Stimulated activated CD4-positive, alpha-beta T cell treated with anti-CD3 and anti-CD28 coated beads, Interleukin-2, amount 100 ng/mL, for 48 hours (primary cell): Measurements from ENCODE around the gene TMEM244.
"Not testable (repeated sequence)": the region's sequence is repeated elsewhere in the genome, so short reads cannot be mapped to it uniquely, and the experiment has no call there.

Experiments used
- DNase-seq, 2 donors: peaks; one replicate each; pipeline ENCODE4 v3.0.0-alpha.2; 2020

The TMEM244 gene

GRCh38 chr6:129866256-129866655 is 5.1 kb upstream of the TMEM244 start:
- DNase-seq: no peak

DNA sequence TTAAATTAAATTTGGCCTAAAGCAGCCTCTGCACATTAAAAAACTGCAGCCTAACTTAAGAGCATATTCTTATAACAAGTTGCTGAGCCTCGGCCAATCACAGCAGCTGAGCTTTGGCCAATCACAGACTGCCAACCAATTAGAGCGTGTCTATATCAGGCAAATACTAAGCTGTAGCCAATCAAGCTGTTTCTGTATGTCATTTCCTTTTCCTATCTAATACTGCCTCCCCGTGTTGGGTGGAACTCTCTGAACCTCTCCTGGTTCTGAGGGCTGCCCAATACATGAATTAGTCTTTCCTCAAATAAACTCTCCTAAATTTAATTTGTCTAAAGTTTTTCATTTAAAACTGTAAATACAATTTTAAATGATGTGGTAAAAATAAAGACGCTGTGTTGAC is 3.9 kb upstream of the TMEM244 start:
- DNase-seq: no peak

GRCh38 chr6:129863664-129864063 is 2.5 kb upstream of the TMEM244 start:
- no peak for DNase-seq

GRCh38 chr6:129859524-129859923 is 1.6 kb downstream of the TMEM244 start:
- DNase-seq: no peak

DNA sequence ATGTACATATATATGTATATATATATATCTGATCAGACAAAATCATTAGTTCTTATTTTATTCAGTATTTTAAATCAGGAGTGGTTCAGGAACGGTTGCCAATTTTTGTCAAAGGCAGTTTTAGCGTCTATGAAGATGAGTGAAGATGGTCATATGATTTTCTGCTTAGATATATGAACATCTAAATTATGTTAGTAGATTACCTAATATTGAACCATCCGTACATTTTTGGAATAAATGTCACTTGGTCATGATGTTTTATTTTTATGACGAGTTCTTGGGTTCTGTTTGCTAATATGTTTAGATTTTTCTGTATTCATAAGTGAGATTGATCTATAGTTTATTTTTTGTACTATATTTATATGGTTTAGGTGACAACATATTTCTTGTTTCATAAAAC is 3.3 kb downstream of the TMEM244 start:
- no peak for DNase-seq

DNA sequence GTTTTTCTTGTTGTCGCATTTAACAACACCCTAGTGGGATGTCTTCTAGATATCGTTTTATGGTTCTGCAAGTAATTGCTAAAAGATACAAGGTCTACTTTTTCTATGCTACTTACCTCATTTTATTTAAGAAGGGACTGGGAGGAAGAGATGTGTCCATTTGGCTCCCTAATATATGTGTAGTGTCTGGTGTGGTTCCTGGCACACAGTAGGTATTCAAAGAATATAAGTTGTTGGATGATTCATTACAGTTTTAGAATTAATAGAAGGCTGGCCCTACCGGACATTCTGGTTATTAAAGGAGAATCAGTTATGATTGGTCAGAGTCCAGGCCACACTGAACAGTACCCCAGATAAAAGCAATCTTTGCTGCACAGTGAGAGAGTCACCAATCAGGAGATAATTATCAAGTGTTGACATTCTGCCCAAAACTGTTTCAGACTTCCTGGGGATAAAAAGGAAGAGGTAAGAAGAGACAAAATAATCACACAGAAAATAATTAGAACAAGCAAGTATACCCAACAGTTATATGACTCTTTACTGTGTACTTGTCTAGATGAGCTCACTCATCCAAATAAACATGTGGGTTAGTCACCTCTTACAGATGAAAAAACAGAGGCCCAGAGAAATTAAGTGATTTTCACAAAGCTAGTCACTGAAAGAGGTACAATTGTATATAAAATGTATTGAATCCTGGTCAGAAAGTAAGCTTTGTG is 7.0 kb downstream of the TMEM244 start:
- DNase-seq: no peak

DNA sequence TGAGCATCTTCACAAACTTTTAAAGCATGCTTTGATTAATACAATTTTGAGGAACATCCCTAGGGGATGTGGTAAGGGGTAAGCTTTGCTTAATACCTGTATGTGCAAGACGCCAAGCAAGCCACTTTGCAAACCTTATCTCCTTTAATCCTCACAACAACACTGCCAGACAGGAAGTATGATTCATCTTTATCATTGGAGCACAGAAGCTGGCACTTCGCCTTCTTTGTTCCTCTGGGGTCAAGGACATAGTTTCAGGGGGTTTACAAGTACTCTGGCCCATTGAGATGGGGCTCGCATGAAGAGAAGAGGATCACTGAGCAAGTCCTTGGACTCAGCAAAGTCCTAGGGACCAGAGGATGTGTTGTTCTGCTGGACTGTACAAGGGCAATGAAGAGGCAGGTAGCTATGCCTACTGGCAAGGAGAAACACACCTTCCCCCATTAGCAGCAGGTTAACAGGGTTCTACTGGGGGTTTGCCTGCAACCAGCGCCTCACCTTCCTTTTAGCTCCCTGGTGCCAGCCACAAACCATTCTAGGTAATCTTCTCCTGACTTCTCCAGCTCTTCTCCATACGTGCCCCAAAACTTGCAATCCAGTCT is 8.8 kb downstream of the TMEM244 start:
- no peak for DNase-seq

DNA sequence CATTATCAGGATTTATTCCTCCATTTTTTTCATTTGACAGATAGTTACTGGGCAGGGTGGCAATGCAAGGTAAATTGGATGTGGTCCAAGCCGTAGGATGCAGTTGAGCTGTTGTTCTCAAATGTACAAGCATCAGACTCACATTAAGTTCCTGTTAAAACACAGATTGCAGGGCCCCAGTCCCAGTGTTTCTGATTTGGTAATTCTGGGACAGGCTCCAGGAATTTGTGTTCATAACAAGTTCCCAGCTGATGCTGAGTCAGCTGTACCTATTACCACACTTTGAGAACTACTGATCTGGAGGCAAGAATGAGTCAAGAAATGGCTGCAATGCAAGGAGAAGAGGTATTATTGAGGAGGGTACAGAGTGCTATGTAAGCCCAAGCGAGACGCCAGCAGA is 11.7 kb downstream of the TMEM244 start:
- no peak for DNase-seq

DNA sequence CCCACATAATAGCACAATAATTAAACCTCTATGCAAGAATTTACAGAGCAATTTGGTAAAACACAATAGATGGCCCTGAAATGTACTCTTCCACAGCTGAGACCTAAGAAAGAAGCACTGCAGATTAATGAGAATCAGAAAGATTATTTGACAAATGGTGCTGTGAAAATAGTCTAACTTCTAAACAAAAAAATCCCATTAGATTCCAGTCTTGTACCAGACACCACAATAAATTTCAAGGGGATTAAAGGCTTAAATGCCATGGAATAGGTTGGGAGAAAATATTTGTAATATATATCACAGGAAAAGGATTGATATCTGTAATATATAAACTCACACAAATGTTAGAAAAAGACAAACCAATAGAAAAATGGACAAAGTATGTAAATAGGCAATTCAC is 14.4 kb downstream of the TMEM244 start:
- no peak for DNase-seq

- DNase-seq: no peak
These were observed 15.4 kb downstream of the TMEM244 start for GRCh38 chr6:129845696-129846095.

DNA sequence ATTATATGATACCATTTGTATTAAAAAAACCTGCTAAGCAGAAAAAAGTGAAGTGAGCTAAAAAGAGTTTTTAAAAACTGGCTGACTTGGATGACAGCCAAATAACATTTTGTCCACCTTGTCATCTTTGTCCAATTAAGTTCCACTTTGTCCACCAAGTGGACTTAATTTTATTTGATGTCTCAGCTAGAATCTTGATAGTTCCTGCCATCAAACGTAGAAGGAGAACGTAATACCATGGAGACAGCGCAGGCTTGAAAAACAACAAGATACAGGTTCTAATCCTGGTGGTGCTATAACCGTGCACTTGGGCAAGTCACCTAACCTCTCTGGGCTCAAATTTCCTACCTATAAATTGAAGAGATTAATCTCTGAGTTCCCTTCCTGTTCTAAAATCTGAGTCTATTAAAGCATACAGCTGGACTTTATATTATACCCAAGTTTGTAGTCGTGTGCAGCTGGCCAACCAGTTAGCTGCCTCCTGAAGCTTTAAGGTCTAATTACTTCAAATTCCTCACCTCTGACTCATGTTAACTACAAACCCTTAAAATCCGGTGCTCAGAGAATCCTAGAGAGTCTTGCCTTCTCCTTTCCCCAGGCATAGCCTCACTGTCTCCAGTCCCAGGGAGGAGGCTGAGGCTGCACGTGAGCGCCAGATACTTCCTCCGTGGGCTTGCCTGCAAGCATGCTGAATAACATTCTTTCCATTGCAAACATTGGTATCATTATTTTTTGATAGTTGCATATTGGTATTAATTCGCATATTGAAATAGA is 16.8 kb downstream of the TMEM244 start:
- no peak for DNase-seq

- DNase-seq: no peak
These were observed 17.5 kb downstream of the TMEM244 start for GRCh38 chr6:129843573-129843972.

- no peak for DNase-seq
These were observed 18.2 kb downstream of the TMEM244 start for GRCh38 chr6:129842881-129843409.

DNA sequence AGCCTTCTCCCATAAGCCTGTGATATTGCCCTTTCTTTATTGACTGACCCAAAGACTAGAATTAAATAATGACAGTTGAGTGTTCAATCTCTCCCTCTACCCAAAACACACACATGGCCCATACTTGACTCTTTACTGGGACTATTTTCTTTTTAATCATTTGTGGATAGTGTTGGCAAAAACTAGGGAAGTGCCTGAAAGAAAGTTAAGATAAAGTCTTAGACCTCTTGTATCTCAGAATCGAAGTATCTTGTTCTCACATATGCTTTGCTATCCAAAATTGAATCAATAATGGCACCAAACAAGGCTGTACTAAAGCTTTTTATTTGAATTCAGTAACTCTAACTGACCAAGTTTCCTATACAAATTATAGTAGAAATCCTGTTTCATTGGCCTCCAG is 19.0 kb downstream of the TMEM244 start:
- no peak for DNase-seq

DNA sequence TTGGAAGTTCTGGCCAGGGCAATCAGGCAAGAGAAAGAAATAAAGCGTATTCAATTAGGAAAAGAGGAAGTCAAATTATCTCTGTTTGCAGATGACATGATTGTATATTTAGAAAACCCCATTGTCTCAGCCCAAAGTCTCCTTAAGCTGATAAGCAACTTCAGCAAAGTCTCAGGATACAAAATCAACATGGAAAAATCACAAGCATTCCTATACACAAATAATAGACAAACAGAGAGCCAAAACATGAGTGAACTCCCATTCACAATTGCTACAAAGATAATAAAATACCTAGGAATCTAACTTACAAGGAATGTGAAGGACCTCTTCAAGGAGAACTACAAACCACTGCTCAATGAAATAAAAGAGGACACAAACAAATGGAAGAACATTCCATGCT is 21.6 kb downstream of the TMEM244 start:
- DNase-seq: not testable (repeated sequence)

DNA sequence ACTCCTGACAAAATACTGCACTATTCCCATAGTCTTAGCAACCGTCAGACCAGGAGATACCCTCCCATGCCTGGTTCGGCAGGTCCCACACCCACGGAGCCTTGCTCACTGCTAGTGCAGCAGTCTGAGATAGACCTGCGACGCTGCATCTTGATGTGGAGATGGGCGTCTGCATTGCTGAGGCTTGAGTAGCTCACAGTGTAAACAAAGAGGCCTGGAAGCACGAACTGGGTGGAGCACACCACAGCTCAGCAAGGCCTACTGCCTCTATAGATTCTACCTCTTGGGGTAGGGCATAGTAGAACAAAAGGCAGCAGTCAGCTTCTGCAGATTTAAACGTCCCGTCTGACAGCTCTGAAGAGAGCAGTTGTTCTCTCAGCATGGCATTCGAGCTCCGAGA is 25.4 kb downstream of the TMEM244 start:
- no peak for DNase-seq

GRCh38 chr6:129832299-129832698 is 28.8 kb downstream of the TMEM244 start:
- DNase-seq: no peak

- DNase-seq: no peak
These were observed 32.9 kb downstream of the TMEM244 start for GRCh38 chr6:129828229-129828628.

- no peak for DNase-seq
These were observed 42.9 kb downstream of the TMEM244 start for GRCh38 chr6:129818251-129818650.

GRCh38 chr6:129817821-129818220 is 43.3 kb downstream of the TMEM244 start:
- DNase-seq: no peak

DNA sequence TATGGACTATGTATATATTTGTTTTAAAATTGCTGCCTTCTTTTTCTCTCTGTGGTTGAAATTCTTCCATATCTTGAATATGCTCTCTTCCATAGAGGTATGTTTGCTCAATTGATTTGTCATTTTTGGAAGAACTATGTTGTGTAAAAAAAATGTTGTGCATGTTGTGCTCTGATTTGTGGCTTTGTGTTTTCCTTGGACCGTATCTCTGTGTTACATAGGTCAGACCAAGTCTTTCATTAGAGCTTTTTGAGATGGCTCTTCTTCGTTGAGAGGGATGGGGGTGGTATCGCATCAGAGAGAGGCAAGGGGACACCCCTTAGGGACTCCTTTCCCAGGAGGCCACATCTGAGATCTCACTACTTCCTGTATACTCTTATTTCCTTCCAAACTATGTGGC is 43.8 kb downstream of the TMEM244 start:
- no peak for DNase-seq

- no peak for DNase-seq
These were observed 48.9 kb downstream of the TMEM244 start for GRCh38 chr6:129812145-129812777.

DNA sequence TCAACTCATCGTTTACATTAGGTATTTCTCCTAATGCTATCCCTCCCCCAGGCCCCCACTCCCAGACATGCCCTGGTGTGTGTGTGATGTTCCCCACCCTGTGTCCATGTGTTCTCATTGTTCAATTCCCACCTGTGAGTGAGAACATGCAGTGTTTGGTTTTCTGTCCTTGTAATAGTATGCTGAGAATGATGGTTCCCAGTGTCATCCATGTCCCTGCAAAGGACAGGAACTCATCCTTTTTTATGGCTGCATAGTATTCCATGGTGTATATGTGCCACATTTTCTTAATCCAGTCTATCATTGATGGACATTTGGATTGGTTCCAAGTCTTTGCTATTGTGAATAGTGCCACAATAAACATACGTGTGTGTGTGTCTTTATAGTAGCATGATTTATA is 54.0 kb downstream of the TMEM244 start:
- not testable (repeated sequence) for DNase-seq
